B cell (primary cell): ENCODE results near the gene YPEL4. TPM values are rescaled to one million over a fixed set of nuclear protein-coding genes. Genes with fewer than 3 reads are reported as not detected.

Experiments
- ATAC-seq: fragments of 200-7000 bp; cut with Tn5 transposase; one replicate; pipeline ENCODE4 v1.10.0; 2021; ENCODE audit warnings: low read depth, mild to moderate bottlenecking, moderate number of reproducible peaks, moderate library complexity
- CTCF ChIA-PET: fragments of 350-600 bp; sonication (Branson Sonifier 250); formaldehyde crosslinking; loops from one replicate; lab custom pipeline; 2021; ENCODE audit warnings: antibody characterized with exemption, inconsistent platforms; lab: Charles Lee
- POLR2A ChIA-PET: fragments of 350-600 bp; sonication (Branson Sonifier 250); formaldehyde crosslinking; loops from one replicate; lab custom pipeline; 2021; ENCODE audit warnings: antibody characterized with exemption; lab: Charles Lee
- DNase-seq: peaks from one replicate; pipeline ENCODE4 v3.0.0; 2013
- H2AFZ ChIP-seq: 2 replicates; pipeline ENCODE4 v1.6.1; 2012; ENCODE audit warnings: mild to moderate bottlenecking, low read depth, low read length; ENCODE audit not compliant: insufficient read depth, poor library complexity, severe bottlenecking
- H3K27ac ChIP-seq, 2 donors: 1 replicate in 1 of 2; 2 replicates in 1 of 2; pipeline ENCODE4 v1.5.1; 2012 to 2013; ENCODE audit warnings: low read length in 2 of 2, mild to moderate bottlenecking in 2 of 2, moderate library complexity in 1 of 2
- H3K27me3 ChIP-seq, 4 experiments: fragments of 200-600 bp in 1 of 4; sonication (generic) in 1 of 4; replicated peaks in 1 of 4; 1 replicate in 2 of 4; 2 replicates in 2 of 4; pipeline versions ENCODE4 v1.6.1 to v1.7.0; 2013 to 2016; ENCODE audit warnings: low read length in 3 of 4, mild to moderate bottlenecking in 2 of 4, mixed read lengths in 1 of 4, moderate library complexity in 1 of 4; ENCODE audit not compliant: insufficient read depth in 4 of 4, control insufficient read depth in 3 of 4; ENCODE audit errors: control extremely low read depth in 1 of 4
- H3K36me3 ChIP-seq, 2 experiments: replicated peaks in 1 of 2; 1 replicate in 1 of 2; 2 replicates in 1 of 2; pipeline versions ENCODE4 v1.6.1 to v1.7.1; 2013; ENCODE audit warnings: low read length in 1 of 2; ENCODE audit not compliant: insufficient read depth in 2 of 2, control insufficient read depth in 1 of 2; ENCODE audit errors: control extremely low read depth in 1 of 2, extremely low read depth in 1 of 2
- H3K4me1 ChIP-seq, 2 donors: fragments of 200-600 bp in 1 of 2; sonication (generic) in 1 of 2; 1 replicate in 1 of 2; 2 replicates in 1 of 2; pipeline versions ENCODE4 v1.5.1 to v1.6.1; 2013 to 2017; ENCODE audit warnings: low read length in 2 of 2; ENCODE audit not compliant: control insufficient read depth in 2 of 2, insufficient read depth in 2 of 2
- H3K4me2 ChIP-seq: replicated peaks from 2 replicates; pipeline ENCODE3; 2012; ENCODE audit warnings: mild to moderate bottlenecking, low read depth, low read length; ENCODE audit not compliant: poor library complexity, severe bottlenecking
- H3K4me3 ChIP-seq, 5 experiments: fragments of 200-600 bp in 1 of 5; sonication (generic) in 1 of 5; 1 replicate in 3 of 5; 2 replicates in 2 of 5; pipeline versions ENCODE4 v1.5.1 to v1.7.0; 2011 to 2016; ENCODE audit warnings: low read length in 4 of 5, mild to moderate bottlenecking in 4 of 5, low read depth in 2 of 5, control low read depth in 1 of 5, moderate library complexity in 1 of 5; ENCODE audit not compliant: insufficient read depth in 1 of 5; ENCODE audit errors: control extremely low read depth in 1 of 5, extremely low read depth in 1 of 5
- H3K79me2 ChIP-seq: fragments of 200-600 bp; sonication (generic); one replicate; pipeline ENCODE4 v1.6.0; 2016; ENCODE audit warnings: low read length; ENCODE audit not compliant: control insufficient read depth, insufficient read depth
- H3K9ac ChIP-seq: fragments of 200-600 bp; sonication (generic); 2 replicates; pipeline ENCODE4 v1.6.1; 2017; ENCODE audit warnings: mild to moderate bottlenecking, low read length, moderate library complexity
- H3K9me3 ChIP-seq, 3 donors: one replicate each; pipeline versions ENCODE4 v1.6.1 to v1.7.1; 2013; ENCODE audit warnings: low read length in 2 of 3; ENCODE audit not compliant: control insufficient read depth in 2 of 3, insufficient read depth in 1 of 3; ENCODE audit errors: control extremely low read depth in 1 of 3
- H4K20me1 ChIP-seq: 2 replicates; pipeline ENCODE4 v1.6.0; 2012; ENCODE audit warnings: mild to moderate bottlenecking, low read length; ENCODE audit not compliant: insufficient read depth, control insufficient read depth, poor library complexity, severe bottlenecking
- H3K27ac Mint-ChIP-seq: one replicate; pipeline ENCODE4 v1.8.0; 2021; ENCODE audit warnings: mixed read lengths
- H3K27me3 Mint-ChIP-seq: one replicate; pipeline ENCODE4 v1.8.0; 2021; ENCODE audit warnings: mixed read lengths
- H3K4me1 Mint-ChIP-seq: one replicate; pipeline ENCODE4 v1.8.0; 2021; ENCODE audit warnings: mixed read lengths
- H3K4me3 Mint-ChIP-seq: one replicate; pipeline ENCODE4 v1.8.0; 2021; ENCODE audit warnings: mixed read lengths
- H3K9me3 Mint-ChIP-seq: one replicate; pipeline ENCODE4 v1.8.0; 2022; ENCODE audit warnings: mixed read lengths; ENCODE audit not compliant: insufficient read depth
- CTCF ChIP-seq: fragments of 200-600 bp; IDR thresholded peaks from one replicate; pipeline ENCODE4 v1.8.0; 2022; ENCODE audit warnings: antibody characterized with exemption, mild to moderate bottlenecking
- EZH2 ChIP-seq: IDR thresholded peaks from 2 replicates; pipeline ENCODE4 v1.6.1; 2012; ENCODE audit warnings: borderline replicate concordance, low read depth, mild to moderate bottlenecking, moderate library complexity, low read length; ENCODE audit not compliant: insufficient read depth, poor library complexity, severe bottlenecking
- WGBS: methylation state at CpG from one replicate; pipeline ENCODE4 v1.1.5; 2013; ENCODE audit warnings: missing lambda C conversion rate; ENCODE audit not compliant: insufficient coverage; 5-methylcytosine and 5-hydroxymethylcytosine counted together
- intact Hi-C: fragments of 100-400 bp; cut with micrococcal nuclease; formaldehyde crosslinking; loops from one replicate; pipeline ENCODE4 v1.10.0; 2022
- polyA plus RNA-seq: library from polyadenylated mRNA; depleted of rRNA; stranded (reverse); fragments of >200 nt; gene quantifications from 2 replicates; pipeline ENCODE4 v1.2.3, GENCODE V29; 2012
- total RNA-seq, 2 donors: library from RNA; stranded (reverse); fragments of 120-200 nt in 1 of 2; gene quantifications; 1 replicate in 1 of 2; 2 replicates in 1 of 2; pipeline versions ENCODE4 v1.2.3 to v1.2.4, GENCODE V29; 2013 to 2022

Gene YPEL4
- total and polyA plus RNA-seq, 2 donors (not counting 1 experiment from before 2014, with no cell fraction given) = 0.03 to 1.1 TPM

- no peaks in the 10 kb centered on the region for H3K9me3 Mint-ChIP-seq
- Histone ChIP-seq H3K79me2 (no peaks in the 10 kb centered on the region), H3K4me2 (no peak overlapping the region), H3K36me3 (no peaks in the 10 kb centered on the region), H2AFZ (no peak overlapping the region), H4K20me1 (no peaks in the 10 kb centered on the region), H3K9ac (no peak overlapping the region), H3K9me3 (peaks cover 0 to 2% (median under 1%) of the 10 kb centered on the region in 3 donors), H3K4me1 (no peaks in the 10 kb centered on the region), H3K27me3 (no peaks in the 10 kb centered on the region), H3K4me3 (no peak overlapping the region), H3K27ac (no peak overlapping the region)
- H3K27ac Mint-ChIP-seq = no peak overlapping the region
- CTCF ChIA-PET = no interaction called here
- intact Hi-C loops = no loop called here
- peaks cover 26% of the 10 kb centered on the region for H3K27me3 Mint-ChIP-seq
- DNase-seq (no peak), ATAC-seq (no peak)
- no CpG with 5 or more reads among the region's 2 CpGs for WGBS
- TF ChIP-seq EZH2 = no peak
- TF ChIP-seq CTCF = no peak
- no peak overlapping the region for H3K4me3 Mint-ChIP-seq
- POLR2A ChIA-PET = no interaction called here
- H3K4me1 Mint-ChIP-seq = no peaks in the 10 kb centered on the region
Measured at GRCh38 chr11:57624864-57625263, 24.8 kb downstream of the YPEL4 start.

- H3K27ac ChIP-seq = no peak overlapping the region
- intact Hi-C loops = no loop called here
- ATAC-seq = no peak
- POLR2A ChIA-PET = no interaction called here
- H3K9me3 ChIP-seq = peaks cover 0 to 15% (median 10%) of the 10 kb centered on the region in 3 donors
- Mint-ChIP-seq H3K9me3 (peaks cover 2% of the 10 kb centered on the region), H3K27ac (no peak overlapping the region), H3K4me3 (no peak overlapping the region), H3K27me3 (peaks cover 16% of the 10 kb centered on the region), H3K4me1 (no peaks in the 10 kb centered on the region)
- H3K4me3 ChIP-seq = no peak overlapping the region
- no peaks in the 10 kb centered on the region for H3K36me3 ChIP-seq
- 67% methylated on average over 3 of the region's 3 CpGs for WGBS
- no peak for DNase-seq
- no peak overlapping the region for H2AFZ ChIP-seq
- CTCF ChIA-PET = no interaction called here
- TF ChIP-seq EZH2 (no peak), CTCF (no peak)
- no peak overlapping the region for H3K9ac ChIP-seq
- no peaks in the 10 kb centered on the region for H3K79me2 ChIP-seq
- no peaks in the 10 kb centered on the region for H3K27me3 ChIP-seq
- no peaks in the 10 kb centered on the region for H4K20me1 ChIP-seq
- H3K4me1 ChIP-seq = no peaks in the 10 kb centered on the region
- no peak overlapping the region for H3K4me2 ChIP-seq
Measured at GRCh38 chr11:57622263-57622662, 27.4 kb downstream of the YPEL4 start.
